GM20000 (cell line): Measurements from ENCODE around the gene S1PR2.

Source experiments
- DNase-seq: peaks from one replicate; pipeline ENCODE4 v3.0.0; 2012; ENCODE audit warnings: low spot score
- TF ChIP-seq, protein P1 (sequence below): IDR thresholded peaks from 2 replicates; pipeline ENCODE4 v1.5.1; 2012; ENCODE audit warnings: mild to moderate bottlenecking, control low read depth; ENCODE audit errors: extremely low read depth, missing control alignments

Gene S1PR2

DNA sequence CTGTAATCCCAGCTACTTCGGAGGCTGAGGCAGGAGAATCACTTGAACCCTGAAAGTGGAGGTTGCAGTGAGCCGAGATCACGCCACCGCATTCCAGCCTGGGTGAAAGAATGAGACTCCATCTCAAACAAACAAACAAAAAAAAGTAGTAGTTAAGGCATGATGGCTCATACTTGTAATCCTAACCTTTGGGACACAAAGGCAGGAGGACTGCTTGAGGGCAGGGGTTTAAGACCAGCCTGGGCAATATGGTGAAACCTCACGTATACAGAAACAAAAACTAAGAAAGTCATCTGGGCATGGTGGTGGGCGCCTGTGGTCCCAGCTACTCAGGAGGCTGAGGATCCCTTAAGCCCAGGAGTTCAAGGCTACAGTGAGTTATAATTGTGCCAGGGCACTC, 38.2 kb downstream of the S1PR2 start:
- TF ChIP-seq, protein P1, sequence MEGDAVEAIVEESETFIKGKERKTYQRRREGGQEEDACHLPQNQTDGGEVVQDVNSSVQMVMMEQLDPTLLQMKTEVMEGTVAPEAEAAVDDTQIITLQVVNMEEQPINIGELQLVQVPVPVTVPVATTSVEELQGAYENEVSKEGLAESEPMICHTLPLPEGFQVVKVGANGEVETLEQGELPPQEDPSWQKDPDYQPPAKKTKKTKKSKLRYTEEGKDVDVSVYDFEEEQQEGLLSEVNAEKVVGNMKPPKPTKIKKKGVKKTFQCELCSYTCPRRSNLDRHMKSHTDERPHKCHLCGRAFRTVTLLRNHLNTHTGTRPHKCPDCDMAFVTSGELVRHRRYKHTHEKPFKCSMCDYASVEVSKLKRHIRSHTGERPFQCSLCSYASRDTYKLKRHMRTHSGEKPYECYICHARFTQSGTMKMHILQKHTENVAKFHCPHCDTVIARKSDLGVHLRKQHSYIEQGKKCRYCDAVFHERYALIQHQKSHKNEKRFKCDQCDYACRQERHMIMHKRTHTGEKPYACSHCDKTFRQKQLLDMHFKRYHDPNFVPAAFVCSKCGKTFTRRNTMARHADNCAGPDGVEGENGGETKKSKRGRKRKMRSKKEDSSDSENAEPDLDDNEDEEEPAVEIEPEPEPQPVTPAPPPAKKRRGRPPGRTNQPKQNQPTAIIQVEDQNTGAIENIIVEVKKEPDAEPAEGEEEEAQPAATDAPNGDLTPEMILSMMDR, result no peak
- DNase-seq, result no peak

GRCh38 chr19:10191347-10191746, 39.8 kb downstream of the S1PR2 start:
- TF ChIP-seq, protein P1, result no peak

GRCh38 chr19:10190026-10190425, 41.1 kb downstream of the S1PR2 start:
- no peak for DNase-seq
- TF ChIP-seq, protein P1, result no peak

More at GRCh38 chr19:10191347-10191746, 39.8 kb downstream of the S1PR2 start:
- DNase-seq, result no peak

DNA sequence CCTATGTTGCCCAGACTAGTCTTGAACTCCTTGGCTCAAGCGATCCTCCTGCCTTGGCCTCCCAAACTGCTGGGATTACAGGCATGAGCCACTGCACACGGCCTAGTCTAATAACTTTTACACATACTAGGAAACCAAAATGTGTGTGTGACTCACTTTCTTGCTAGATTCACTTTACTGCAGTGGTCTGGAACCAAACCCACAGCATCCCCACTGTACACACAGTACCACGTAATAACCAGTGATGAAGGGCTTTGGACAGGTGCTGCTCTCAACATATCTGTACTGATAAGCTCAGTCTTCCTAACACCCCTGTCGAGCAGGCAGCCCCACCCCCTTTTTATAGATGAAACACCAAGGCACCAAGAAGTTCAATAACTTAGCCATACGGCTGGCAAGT, 41.5 kb downstream of the S1PR2 start:
- DNase-seq, result no peak
- TF ChIP-seq, protein P1, result no peak

GRCh38 chr19:10187315-10187714, 43.8 kb downstream of the S1PR2 start:
- no peak for DNase-seq
- TF ChIP-seq, protein P1, result no peak

GRCh38 chr19:10184636-10185035, 46.5 kb downstream of the S1PR2 start:
- TF ChIP-seq, protein P1, result no peak
- DNase-seq, result no peak

- TF ChIP-seq, protein P1, result no peak
- no peak for DNase-seq
Observed at GRCh38 chr19:10183926-10184325, 47.2 kb downstream of the S1PR2 start.

GRCh38 chr19:10182847-10183246, 48.3 kb downstream of the S1PR2 start:
- TF ChIP-seq, protein P1, result no peak
- DNase-seq, result no peak
